Measurements from ENCODE around the gene NR2C2AP. TPM values are rescaled to one million over a fixed set of nuclear protein-coding genes. Genes with fewer than 3 reads are reported as not detected.
A peak's percentile ranks its signal among the peaks of the same experiment; 100 is the strongest.

NR2C2AP gene
- total and polyA plus RNA-seq, 2 of the 13 experiments (the other 11 are each of a cell fraction or from before 2014, with no cell fraction given) = 12.2 to 26.8 TPM

DNA sequence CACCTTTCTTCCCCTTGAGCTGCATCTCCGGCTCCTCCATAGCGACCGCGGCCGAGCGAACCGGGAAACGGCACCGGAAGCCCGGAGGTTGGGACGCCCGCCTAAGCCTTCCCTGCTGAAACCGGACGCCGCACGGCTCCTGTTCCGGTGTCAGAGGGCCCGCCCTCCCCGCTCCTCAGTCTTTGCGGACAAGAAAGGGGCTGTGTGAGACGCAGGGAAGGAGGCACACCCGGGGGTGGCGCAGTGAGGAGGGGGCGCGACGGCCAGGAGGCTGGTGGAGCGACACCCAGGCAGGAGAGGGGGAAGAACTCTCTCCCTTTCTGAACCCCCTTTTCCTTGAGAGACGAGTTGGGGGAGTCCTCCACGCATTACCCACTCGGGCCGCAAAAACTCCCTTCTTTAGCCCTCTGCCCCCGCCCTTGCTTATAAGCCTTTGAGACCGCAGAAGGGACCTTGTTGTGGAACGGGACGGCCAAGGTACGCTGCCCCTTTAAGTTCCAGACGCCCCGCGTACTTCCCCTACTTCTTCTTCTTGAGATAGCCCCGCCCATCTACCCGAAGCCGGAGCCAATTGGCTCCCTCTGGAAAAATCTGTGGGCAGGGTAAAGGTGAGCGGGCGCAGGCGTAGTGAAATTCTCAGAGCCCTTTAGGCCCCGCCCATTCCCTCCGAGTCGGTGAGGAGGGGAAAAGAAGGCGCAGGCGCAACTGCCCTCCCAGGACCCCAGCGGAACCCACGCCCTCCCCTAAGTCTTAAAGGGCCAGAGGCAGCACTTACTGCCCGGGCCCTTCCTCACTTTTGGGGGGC lies 10.9 kb downstream of the NR2C2AP start, which contains the start of the genes BORCS8 and RFXANK (continued):
- TF ChIP-seq ZBTB43 (CRISPR knock-in tag; conservative IDR thresholded peaks at IDR 0.05) (no peak), ZNF597 (CRISPR knock-in tag; IDR thresholded peaks at IDR 0.05) (no peak), TSC22D2 (CRISPR knock-in tag; IDR thresholded peaks at IDR 0.05; ENCODE audit: borderline replicate concordance) (peak; percentile 75; the same call in 1 of the 2 replicates), ZSCAN5A (CRISPR knock-in tag; IDR thresholded peaks at IDR 0.05; ENCODE audit: borderline replicate concordance) (no peak; the same call in 1 of the 2 replicates), KLF13 (CRISPR knock-in tag; IDR thresholded peaks at IDR 0.05) (no peak), ZKSCAN8 (CRISPR knock-in tag; IDR thresholded peaks at IDR 0.05; ENCODE audit: borderline replicate concordance) (no peak), HIC2 (CRISPR knock-in tag; IDR thresholded peaks at IDR 0.05; ENCODE audit: low read depth) (no peak; the same call in 1 of the 2 replicates), TGIF2 (CRISPR knock-in tag; IDR thresholded peaks at IDR 0.05) (peak; percentile 91), ZBTB42 (CRISPR knock-in tag; IDR thresholded peaks at IDR 0.05) (no peak), MED8 (CRISPR knock-in tag; IDR thresholded peaks at IDR 0.05; ENCODE audit: insufficient replicate concordance) (peak; percentile 41), HOXA3 (CRISPR knock-in tag; IDR thresholded peaks at IDR 0.05) (peak; percentile 65), ZSCAN30 (CRISPR knock-in tag; IDR thresholded peaks at IDR 0.05) (peak; percentile 30; the same call in 1 of the 2 replicates), TAF1 (CRISPR knock-in tag; IDR thresholded peaks at IDR 0.05) (peak; percentile 90), GABPA (IDR thresholded peaks at IDR 0.05; ENCODE audit: low read depth, low read length) (peak; percentile 99), GABPA (CRISPR knock-in tag; IDR thresholded peaks at IDR 0.05; ENCODE audit: low read depth) (peak; percentile 99), ZNF382 (CRISPR knock-in tag; IDR thresholded peaks at IDR 0.05; ENCODE audit: borderline replicate concordance) (no peak), NKX3-1 (CRISPR knock-in tag; IDR thresholded peaks at IDR 0.05) (no peak), ZBTB7A (CRISPR knock-in tag; IDR thresholded peaks at IDR 0.05) (no peak)
- TF ChIP-seq, protein P1, sequence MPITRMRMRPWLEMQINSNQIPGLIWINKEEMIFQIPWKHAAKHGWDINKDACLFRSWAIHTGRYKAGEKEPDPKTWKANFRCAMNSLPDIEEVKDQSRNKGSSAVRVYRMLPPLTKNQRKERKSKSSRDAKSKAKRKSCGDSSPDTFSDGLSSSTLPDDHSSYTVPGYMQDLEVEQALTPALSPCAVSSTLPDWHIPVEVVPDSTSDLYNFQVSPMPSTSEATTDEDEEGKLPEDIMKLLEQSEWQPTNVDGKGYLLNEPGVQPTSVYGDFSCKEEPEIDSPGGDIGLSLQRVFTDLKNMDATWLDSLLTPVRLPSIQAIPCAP (CRISPR knock-in tag; IDR thresholded peaks at IDR 0.05; ENCODE audit: low read depth) = no peak
- TF ChIP-seq, protein P2, sequence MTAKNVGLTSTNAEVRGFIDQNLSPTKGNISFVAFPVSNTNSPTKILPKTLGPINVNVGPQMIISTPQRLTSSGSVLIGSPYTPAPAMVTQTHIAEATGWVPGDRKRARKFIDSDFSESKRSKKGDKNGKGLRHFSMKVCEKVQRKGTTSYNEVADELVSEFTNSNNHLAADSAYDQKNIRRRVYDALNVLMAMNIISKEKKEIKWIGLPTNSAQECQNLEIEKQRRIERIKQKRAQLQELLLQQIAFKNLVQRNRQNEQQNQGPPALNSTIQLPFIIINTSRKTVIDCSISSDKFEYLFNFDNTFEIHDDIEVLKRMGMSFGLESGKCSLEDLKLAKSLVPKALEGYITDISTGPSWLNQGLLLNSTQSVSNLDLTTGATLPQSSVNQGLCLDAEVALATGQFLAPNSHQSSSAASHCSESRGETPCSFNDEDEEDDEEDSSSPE (CRISPR knock-in tag; IDR thresholded peaks at IDR 0.05) = peak; percentile 63

Measured in HepG2 (cell line).